Cardiac muscle cell (in vitro differentiated cells and primary cell): ENCODE measurements around the gene LDLRAP1. TPM values are rescaled to one million over a fixed set of nuclear protein-coding genes. Genes with fewer than 3 reads are reported as not detected.

Experiments
- DNase-seq, 2 donors: peaks; one replicate each; pipeline versions ENCODE4 v3.0.0 to v3.0.0-alpha.2; 2010 to 2017; ENCODE audit warnings: low read depth in 1 of 2, low spot score in 1 of 2
- H3K27ac ChIP-seq: fragments of 200-600 bp; sonication (generic); 2 replicates; pipeline ENCODE4 v1.5.1; 2016
- H3K27me3 ChIP-seq: fragments of 200-600 bp; sonication (generic); 2 replicates; pipeline ENCODE4 v1.6.0; 2016; ENCODE audit warnings: control low read depth
- H3K36me3 ChIP-seq: fragments of 200-600 bp; sonication (generic); 2 replicates; pipeline ENCODE4 v1.5.1; 2016; ENCODE audit warnings: control low read depth
- H3K4me1 ChIP-seq: fragments of 200-600 bp; sonication (generic); 2 replicates; pipeline ENCODE4 v1.8.1; 2017; ENCODE audit warnings: low read depth, mild to moderate bottlenecking, mixed run types
- H3K4me3 ChIP-seq: fragments of 200-600 bp; sonication (generic); 2 replicates; pipeline ENCODE4 v1.5.1; 2016; ENCODE audit warnings: mild to moderate bottlenecking
- H3K9me3 ChIP-seq: fragments of 200-600 bp; sonication (generic); 2 replicates; pipeline ENCODE4 v1.5.1; 2017; ENCODE audit warnings: low read depth, mild to moderate bottlenecking, control low read depth
- CTCF ChIP-seq: IDR thresholded peaks from 2 replicates; pipeline ENCODE4 v1.5.1; 2012; ENCODE audit warnings: low read depth, mild to moderate bottlenecking, low read length
- polyA plus RNA-seq: library from polyadenylated mRNA; unstranded; fragments of >200 nt; fragmentation: Nextera tagmentation; extraction: Ambion mirVana; gene quantifications from 2 replicates; pipeline ENCODE4 v1.2.1, GENCODE V29; 2016
- total RNA-seq: library from RNA; depleted of rRNA; stranded (reverse); fragments of >200 nt; gene quantifications from 2 replicates; pipeline ENCODE4 v1.2.3, GENCODE V29; 2016

LDLRAP1 gene
- total and polyA plus RNA-seq, 2 experiments from 2014 or later: 16.4 to 21.8 TPM

GRCh38 chr1:25559031-25559430, 15.6 kb downstream of the LDLRAP1 start:
- H3K4me3 ChIP-seq: no peak overlapping the region
- no peak for TF ChIP-seq CTCF
- no peaks in the 10 kb centered on the region for H3K4me1 ChIP-seq
- no peaks in the 10 kb centered on the region for H3K9me3 ChIP-seq
- H3K36me3 ChIP-seq: peaks cover 3% of the 10 kb centered on the region
- no peak overlapping the region for H3K27ac ChIP-seq
- no peak for DNase-seq
- no peaks in the 10 kb centered on the region for H3K27me3 ChIP-seq

- TF ChIP-seq CTCF: no peak
- no peak overlapping the region for H3K4me3 ChIP-seq
- H3K27me3 ChIP-seq: no peaks in the 10 kb centered on the region
- DNase-seq: no peak
- H3K4me1 ChIP-seq: no peaks in the 10 kb centered on the region
- H3K36me3 ChIP-seq: peaks cover 3% of the 10 kb centered on the region
- H3K27ac ChIP-seq: no peak overlapping the region
- H3K9me3 ChIP-seq: no peaks in the 10 kb centered on the region
These were observed 16.6 kb downstream of the LDLRAP1 start for GRCh38 chr1:25560001-25560400.

- Histone ChIP-seq H3K4me1 (no peaks in the 10 kb centered on the region), H3K27me3 (no peaks in the 10 kb centered on the region), H3K36me3 (peaks cover 3% of the 10 kb centered on the region), H3K27ac (no peak overlapping the region), H3K9me3 (no peaks in the 10 kb centered on the region), H3K4me3 (no peak overlapping the region)
- no peak for DNase-seq
- TF ChIP-seq CTCF: no peak
These were observed 17.4 kb downstream of the LDLRAP1 start for GRCh38 chr1:25560788-25561187.

DNA sequence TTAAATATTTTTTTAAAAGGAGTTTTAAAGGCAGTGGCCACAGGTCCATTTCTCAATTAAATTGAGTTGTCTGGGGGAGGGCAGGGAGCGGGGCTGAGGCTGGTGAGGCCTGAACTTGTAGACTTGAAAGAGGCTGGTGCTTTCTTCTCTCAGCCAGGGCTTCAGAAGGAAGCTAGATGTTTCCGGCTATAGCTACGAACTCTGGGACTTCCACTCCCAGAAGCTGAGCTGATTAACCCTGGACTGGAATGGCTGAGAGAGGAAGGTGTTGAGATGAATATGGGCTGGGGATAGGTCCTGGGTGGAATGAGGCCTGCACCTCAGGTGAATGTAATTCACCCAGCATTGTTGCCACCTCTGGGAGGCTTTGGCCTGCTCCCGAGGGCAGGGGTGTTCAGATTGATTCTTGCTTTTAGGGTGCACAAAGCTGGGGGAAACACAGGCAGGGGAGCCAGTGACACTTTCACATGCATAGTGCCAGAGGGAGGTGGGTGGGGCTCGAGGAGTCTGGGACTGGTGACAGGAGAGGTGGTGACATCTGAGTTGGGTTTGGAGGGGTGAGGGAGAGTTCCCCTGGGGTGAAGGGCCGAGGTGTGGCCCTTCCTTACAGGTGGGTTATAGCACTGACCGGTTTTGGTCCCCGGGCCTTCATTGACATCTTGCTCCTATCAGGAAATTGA, 18.2 kb downstream of the LDLRAP1 start:
- H3K27me3 ChIP-seq: no peaks in the 10 kb centered on the region
- no peak for TF ChIP-seq CTCF

DNA sequence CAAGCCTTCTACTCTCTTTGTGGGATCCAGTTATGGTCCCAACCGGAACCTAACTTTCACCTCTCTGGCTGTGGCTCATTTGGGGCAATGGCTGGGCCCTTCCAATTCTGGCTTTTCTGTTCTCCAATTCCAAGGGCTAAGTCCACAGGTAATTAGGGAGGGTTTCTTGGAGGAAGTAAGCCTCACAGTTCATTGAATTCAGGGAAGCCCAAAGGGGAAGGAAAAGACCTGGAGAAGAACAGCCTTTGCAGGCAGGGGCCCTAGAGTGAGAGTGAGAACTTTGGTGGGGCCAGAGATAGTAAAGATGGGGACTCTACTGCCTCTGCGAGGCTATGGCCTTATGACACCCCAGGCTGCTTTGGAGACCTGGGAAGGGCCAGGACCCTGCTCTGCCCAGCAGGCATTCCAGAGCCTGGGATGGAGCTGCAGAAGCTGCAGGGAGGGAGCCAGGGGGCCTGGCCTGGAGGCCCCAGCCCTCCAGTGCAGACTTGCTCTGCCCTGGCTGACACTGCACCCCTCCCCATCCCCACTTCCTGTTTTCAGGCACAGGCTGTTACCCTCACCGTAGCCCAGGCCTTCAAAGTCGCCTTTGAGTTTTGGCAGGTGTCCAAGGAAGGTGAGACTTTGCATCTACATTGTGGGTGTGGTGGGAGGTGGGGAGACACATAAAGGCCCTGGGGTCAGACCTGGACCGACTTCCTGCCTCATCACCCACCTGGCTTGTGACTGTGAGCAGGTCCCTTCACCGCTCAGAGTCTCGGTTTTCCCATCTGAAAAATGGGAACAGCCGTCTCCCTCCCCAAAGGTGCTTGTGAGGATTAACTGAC, 18.9 kb downstream of the LDLRAP1 start:
- no peaks in the 10 kb centered on the region for H3K9me3 ChIP-seq
- H3K4me1 ChIP-seq: peaks cover 13% of the 10 kb centered on the region
- H3K36me3 ChIP-seq: peaks cover 3% of the 10 kb centered on the region
- TF ChIP-seq CTCF: no peak
- DNase-seq: no peak
- H3K27me3 ChIP-seq: no peaks in the 10 kb centered on the region
- no peak overlapping the region for H3K4me3 ChIP-seq
- H3K27ac ChIP-seq: no peak overlapping the region

More for the DNA sequence above, 18.2 kb downstream of the LDLRAP1 start:
- Histone ChIP-seq H3K4me3 (no peak overlapping the region), H3K36me3 (peaks cover 3% of the 10 kb centered on the region), H3K9me3 (no peaks in the 10 kb centered on the region), H3K27ac (no peak overlapping the region), H3K4me1 (peaks cover 6% of the 10 kb centered on the region)
- DNase-seq: no peak
